ENCODE measurements around the gene PRICKLE2. TPM values are rescaled to one million over a fixed set of nuclear protein-coding genes. Genes with fewer than 3 reads are reported as not detected.

Gene PRICKLE2
- total RNA-seq, 1 experiment from 2014 or later, result 4.2 TPM

- no peak for DNase-seq
- H3K9me3 ChIP-seq, result no peaks in the 10 kb centered on the region
- H3K27me3 Mint-ChIP-seq (ENCODE audit: insufficient read depth, unreplicated experiment), result no peaks in the 10 kb centered on the region
- no peak for TF ChIP-seq CTCF (IDR thresholded peaks at IDR 0.05; ENCODE audit: insufficient read depth in 1 of 2, low read depth in 1 of 2, low read length in 1 of 2, severe bottlenecking in 1 of 2, unreplicated experiment in 1 of 2)
- H3K36me3 ChIP-seq (ENCODE audit: control insufficient read depth, insufficient read depth, low read length), result no peaks in the 10 kb centered on the region
- CTCF ChIA-PET, result no interaction called here
- intact Hi-C loops (cut with micrococcal nuclease; ENCODE audit: unreplicated experiment), result no loop called here
- no peaks in the 10 kb centered on the region for H3K9me3 Mint-ChIP-seq (ENCODE audit: unreplicated experiment)
- no TSS peak for BruUV-seq (replicated peaks)
- H3K27me3 ChIP-seq (replicated peaks; ENCODE audit: control insufficient read depth, insufficient read depth, low read length), result no peaks in the 10 kb centered on the region
- H3K4me1 ChIP-seq, result peaks cover 10% of the 10 kb centered on the region; the same call in 1 of the 2 replicates
- H3K4me3 Mint-ChIP-seq (ENCODE audit: unreplicated experiment), result no peak overlapping the region
- H3K36me3 Mint-ChIP-seq (ENCODE audit: insufficient read depth, unreplicated experiment), result no peaks in the 10 kb centered on the region
- H3K4me1 Mint-ChIP-seq (ENCODE audit: low read depth, unreplicated experiment), result peaks cover 6% of the 10 kb centered on the region
- POLR2A ChIA-PET, result no interaction called here
- no peak overlapping the region for H3K27ac Mint-ChIP-seq (ENCODE audit: unreplicated experiment)
- H3K4me3 ChIP-seq (ENCODE audit: low read depth, low read length), result no peak overlapping the region
Measured at GRCh38 chr3:64055076-64055475, 170.2 kb downstream of the PRICKLE2 start.

- DNase-seq, result no peak
- no peaks in the 10 kb centered on the region for H3K27me3 Mint-ChIP-seq (ENCODE audit: insufficient read depth, unreplicated experiment)
- Histone ChIP-seq H3K36me3 (ENCODE audit: control insufficient read depth, insufficient read depth, low read length) (no peaks in the 10 kb centered on the region), H3K27me3 (replicated peaks; ENCODE audit: control insufficient read depth, insufficient read depth, low read length) (no peaks in the 10 kb centered on the region), H3K9me3 (no peaks in the 10 kb centered on the region), H3K4me3 (ENCODE audit: low read depth, low read length) (no peak overlapping the region), H3K4me1 (peaks cover 10% of the 10 kb centered on the region; the same call in 1 of the 2 replicates)
- no peaks in the 10 kb centered on the region for H3K36me3 Mint-ChIP-seq (ENCODE audit: insufficient read depth, unreplicated experiment)
- peaks cover 11% of the 10 kb centered on the region for H3K4me1 Mint-ChIP-seq (ENCODE audit: low read depth, unreplicated experiment)
- POLR2A ChIA-PET, result no interaction called here
- CTCF ChIA-PET, result no interaction called here
- intact Hi-C loops (cut with micrococcal nuclease; ENCODE audit: unreplicated experiment), result no loop called here
- BruUV-seq (replicated peaks), result no TSS peak
- no peak overlapping the region for H3K27ac Mint-ChIP-seq (ENCODE audit: unreplicated experiment)
- no peak overlapping the region for H3K4me3 Mint-ChIP-seq (ENCODE audit: unreplicated experiment)
- TF ChIP-seq CTCF (IDR thresholded peaks at IDR 0.05; ENCODE audit: insufficient read depth in 1 of 2, low read depth in 1 of 2, low read length in 1 of 2, severe bottlenecking in 1 of 2, unreplicated experiment in 1 of 2), result no peak
- H3K9me3 Mint-ChIP-seq (ENCODE audit: unreplicated experiment), result no peaks in the 10 kb centered on the region
Measured at GRCh38 chr3:64054488-64054887, 170.8 kb downstream of the PRICKLE2 start.

GRCh38 chr3:64053581-64053980 is 171.7 kb downstream of the PRICKLE2 start:
- H3K4me1 ChIP-seq, result peaks cover 10% of the 10 kb centered on the region; the same call in 1 of the 2 replicates
- Mint-ChIP-seq H3K36me3 (ENCODE audit: insufficient read depth, unreplicated experiment) (no peaks in the 10 kb centered on the region), H3K27me3 (ENCODE audit: insufficient read depth, unreplicated experiment) (no peaks in the 10 kb centered on the region), H3K4me3 (ENCODE audit: unreplicated experiment) (no peak overlapping the region), H3K9me3 (ENCODE audit: unreplicated experiment) (no peaks in the 10 kb centered on the region), H3K4me1 (ENCODE audit: low read depth, unreplicated experiment) (peaks cover 11% of the 10 kb centered on the region), H3K27ac (ENCODE audit: unreplicated experiment) (no peak overlapping the region)
- no peaks in the 10 kb centered on the region for H3K36me3 ChIP-seq (ENCODE audit: control insufficient read depth, insufficient read depth, low read length)
- intact Hi-C loops (cut with micrococcal nuclease; ENCODE audit: unreplicated experiment), result no loop called here
- CTCF ChIA-PET, result no interaction called here
- POLR2A ChIA-PET, result no interaction called here
- no peaks in the 10 kb centered on the region for H3K9me3 ChIP-seq
- no peak for TF ChIP-seq CTCF (IDR thresholded peaks at IDR 0.05; ENCODE audit: insufficient read depth in 1 of 2, low read depth in 1 of 2, low read length in 1 of 2, severe bottlenecking in 1 of 2, unreplicated experiment in 1 of 2)
- H3K27me3 ChIP-seq (replicated peaks; ENCODE audit: control insufficient read depth, insufficient read depth, low read length), result no peaks in the 10 kb centered on the region
- H3K4me3 ChIP-seq (ENCODE audit: low read depth, low read length), result no peak overlapping the region
- DNase-seq, result no peak
- no TSS peak for BruUV-seq (replicated peaks)
